ENCODE data around the gene SYT8.
A peak's percentile ranks its signal among the peaks of the same experiment; 100 is the strongest.

Gene SYT8

DNA sequence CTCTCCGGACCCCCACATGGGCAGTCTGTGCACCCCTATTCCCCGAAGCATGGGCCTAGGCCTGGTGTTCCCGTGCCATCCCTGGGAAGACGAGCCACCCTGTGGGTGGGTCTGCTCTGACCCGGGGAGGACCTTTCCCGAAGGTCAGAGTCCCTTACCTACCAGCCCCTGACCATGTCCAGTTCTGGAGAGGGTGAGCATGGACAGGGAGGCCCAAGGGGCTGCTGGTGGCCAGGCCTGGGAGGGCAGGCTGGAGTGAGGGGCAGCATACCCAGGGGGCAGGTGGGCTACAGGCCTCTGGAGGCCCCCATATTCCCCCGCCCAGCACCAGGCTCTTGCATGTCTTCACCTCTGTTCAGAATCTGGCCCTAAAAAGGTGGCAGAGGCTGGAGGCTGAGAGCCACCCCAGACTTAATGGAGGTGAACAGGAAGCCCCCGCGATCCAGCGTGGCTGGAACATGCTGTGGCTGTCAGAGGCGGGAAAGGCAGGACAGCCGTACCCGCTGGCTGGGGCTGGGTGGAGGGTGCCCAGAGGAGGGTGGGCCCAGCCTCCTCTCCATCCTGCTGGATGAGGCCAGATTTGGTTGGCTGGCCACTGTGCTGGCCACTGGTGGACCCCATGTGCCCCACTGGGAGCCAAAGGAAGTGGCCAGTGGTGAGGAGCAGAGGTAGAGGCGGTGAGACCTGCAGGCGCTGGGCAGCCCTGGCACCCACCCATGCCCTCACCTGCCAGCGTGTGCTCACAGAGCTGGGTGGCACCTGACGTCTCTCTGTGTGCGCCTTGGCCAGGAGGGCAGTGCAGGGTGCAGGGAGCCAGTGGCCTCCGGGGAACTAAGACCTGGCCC is 11.2 kb upstream of the SYT8 start:
- DNase-seq (ENCODE audit: low spot score), result no peak
- in situ Hi-C loops (cut with MboI; ENCODE audit: low sequenced_read_pairs, unreplicated experiment), result no loop called here
- TF ChIP-seq, protein P1, sequence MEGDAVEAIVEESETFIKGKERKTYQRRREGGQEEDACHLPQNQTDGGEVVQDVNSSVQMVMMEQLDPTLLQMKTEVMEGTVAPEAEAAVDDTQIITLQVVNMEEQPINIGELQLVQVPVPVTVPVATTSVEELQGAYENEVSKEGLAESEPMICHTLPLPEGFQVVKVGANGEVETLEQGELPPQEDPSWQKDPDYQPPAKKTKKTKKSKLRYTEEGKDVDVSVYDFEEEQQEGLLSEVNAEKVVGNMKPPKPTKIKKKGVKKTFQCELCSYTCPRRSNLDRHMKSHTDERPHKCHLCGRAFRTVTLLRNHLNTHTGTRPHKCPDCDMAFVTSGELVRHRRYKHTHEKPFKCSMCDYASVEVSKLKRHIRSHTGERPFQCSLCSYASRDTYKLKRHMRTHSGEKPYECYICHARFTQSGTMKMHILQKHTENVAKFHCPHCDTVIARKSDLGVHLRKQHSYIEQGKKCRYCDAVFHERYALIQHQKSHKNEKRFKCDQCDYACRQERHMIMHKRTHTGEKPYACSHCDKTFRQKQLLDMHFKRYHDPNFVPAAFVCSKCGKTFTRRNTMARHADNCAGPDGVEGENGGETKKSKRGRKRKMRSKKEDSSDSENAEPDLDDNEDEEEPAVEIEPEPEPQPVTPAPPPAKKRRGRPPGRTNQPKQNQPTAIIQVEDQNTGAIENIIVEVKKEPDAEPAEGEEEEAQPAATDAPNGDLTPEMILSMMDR (IDR thresholded peaks at IDR 0.05; ENCODE audit: borderline replicate concordance, control extremely low read depth, extremely low read depth, insufficient read depth, missing control alignments), result no peak

DNA sequence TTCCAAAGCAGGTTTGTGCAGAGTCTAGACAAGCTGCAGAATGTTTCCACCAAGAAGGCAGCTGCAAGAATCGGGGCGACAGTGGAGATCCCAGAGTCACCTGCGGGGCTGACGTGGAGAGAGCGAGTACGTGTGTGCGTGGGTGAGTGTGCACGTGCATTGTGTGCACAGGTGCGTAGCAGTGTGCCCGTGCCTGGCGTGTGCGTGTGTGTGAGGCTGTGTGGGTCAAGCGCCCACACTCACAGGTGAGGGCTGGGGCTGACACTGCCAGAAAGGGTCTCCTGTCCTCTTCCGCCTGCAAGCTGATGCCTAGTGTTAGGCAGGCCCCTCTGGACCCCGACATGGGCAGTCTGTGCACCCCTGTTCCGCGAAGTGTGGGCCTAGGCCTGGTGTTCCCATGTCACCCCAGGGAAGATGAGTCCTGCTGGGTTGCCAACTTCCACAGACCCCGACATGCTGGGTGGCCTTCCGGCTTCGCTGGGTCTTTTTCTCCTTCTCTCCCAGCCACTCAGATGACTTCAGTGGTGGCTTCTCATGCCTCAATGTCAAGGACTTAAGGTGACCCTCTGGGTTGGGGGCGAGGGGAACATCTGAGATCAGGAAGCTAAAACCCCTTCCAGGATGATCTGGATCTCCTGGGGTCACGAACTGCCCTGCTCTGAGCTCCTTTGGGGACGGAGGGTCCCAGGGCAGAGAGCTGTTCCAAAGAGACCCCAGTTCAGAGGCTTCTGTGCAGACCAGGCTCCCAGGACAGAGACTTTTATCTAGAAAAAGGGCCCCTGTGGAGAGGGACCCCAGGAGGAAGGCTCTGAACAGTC is 10.4 kb upstream of the SYT8 start:
- in situ Hi-C loops (cut with MboI; ENCODE audit: low sequenced_read_pairs, unreplicated experiment), result no loop called here
- TF ChIP-seq, protein P1 (IDR thresholded peaks at IDR 0.05; ENCODE audit: borderline replicate concordance, control extremely low read depth, extremely low read depth, insufficient read depth, missing control alignments), result no peak
- peak; percentile 27 for DNase-seq (ENCODE audit: low spot score)

DNA sequence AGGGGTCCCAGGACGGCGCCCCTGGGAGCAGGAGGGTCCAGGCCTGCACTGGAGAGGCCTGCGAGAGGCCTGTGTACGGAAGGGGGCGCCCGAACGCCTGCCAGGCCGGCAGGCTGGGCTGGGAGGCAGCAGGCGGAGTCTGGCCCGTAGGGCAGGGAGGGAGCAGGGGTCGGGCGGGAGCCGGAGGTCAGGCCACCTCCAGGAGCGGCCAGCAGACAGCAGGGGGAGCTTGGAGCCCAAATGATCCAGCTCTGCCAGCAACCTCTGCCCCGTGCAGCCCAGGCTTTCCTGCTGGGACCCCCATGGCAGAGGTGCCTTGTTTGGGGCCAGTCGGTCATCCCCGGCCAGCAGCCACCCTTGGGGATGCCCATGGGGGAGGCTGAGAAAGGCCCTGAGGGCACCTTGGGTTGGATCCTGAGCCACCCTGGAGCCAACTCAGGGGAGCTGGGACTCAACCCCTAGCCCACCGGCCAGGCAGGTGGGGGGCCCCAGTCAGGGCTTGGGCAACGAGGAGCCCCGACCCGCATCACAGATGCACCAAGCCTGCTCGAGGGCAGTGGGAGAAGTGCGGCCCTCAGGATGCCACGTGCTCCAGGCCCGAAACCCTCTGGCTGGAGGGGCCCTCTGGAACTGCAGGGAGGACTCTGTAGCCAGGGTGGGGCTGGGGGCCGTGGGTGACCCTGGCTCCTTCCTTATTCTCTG is 9.6 kb upstream of the SYT8 start:
- TF ChIP-seq, protein P1 (IDR thresholded peaks at IDR 0.05; ENCODE audit: borderline replicate concordance, control extremely low read depth, extremely low read depth, insufficient read depth, missing control alignments), result peak; percentile 67
- peak; percentile 79 for DNase-seq (ENCODE audit: low spot score)
- in situ Hi-C loops (cut with MboI; ENCODE audit: low sequenced_read_pairs, unreplicated experiment), result no loop called here

DNA sequence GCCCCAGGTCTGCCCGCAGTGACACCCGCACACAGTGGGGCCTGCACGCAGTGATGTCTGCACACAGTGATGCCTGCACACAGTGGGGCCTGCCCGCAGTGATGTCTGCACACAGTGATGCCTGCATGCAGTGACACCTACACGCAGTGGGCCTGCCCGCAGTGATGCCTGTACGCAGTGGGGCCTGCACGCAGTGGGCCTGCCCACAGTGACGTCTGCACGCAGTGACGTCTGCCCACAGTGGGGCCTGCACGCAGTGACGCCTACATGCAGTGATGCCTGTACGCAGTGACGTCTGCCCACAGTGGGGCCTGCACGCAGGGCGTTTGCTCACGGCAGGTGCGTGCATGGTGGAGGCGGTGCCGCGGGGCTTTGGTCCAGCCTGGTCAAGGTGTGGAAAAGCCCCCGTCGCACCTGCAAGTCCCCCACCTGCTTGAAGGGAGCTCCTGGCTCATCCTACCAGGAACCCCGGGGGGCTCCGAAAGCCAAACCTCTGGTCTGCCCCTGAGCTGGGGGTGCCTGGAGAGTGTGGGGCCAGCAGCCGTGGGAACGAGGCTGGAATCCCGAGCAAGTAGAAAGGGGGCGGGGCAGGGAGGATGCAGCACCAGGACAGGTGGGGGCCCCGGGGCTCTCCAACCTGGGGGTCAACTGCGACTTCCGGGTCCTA is 8.9 kb upstream of the SYT8 start:
- no peak for DNase-seq (ENCODE audit: low spot score)
- in situ Hi-C loops (cut with MboI; ENCODE audit: low sequenced_read_pairs, unreplicated experiment), result no loop called here
- TF ChIP-seq, protein P1 (IDR thresholded peaks at IDR 0.05; ENCODE audit: borderline replicate concordance, control extremely low read depth, extremely low read depth, insufficient read depth, missing control alignments), result no peak

DNA sequence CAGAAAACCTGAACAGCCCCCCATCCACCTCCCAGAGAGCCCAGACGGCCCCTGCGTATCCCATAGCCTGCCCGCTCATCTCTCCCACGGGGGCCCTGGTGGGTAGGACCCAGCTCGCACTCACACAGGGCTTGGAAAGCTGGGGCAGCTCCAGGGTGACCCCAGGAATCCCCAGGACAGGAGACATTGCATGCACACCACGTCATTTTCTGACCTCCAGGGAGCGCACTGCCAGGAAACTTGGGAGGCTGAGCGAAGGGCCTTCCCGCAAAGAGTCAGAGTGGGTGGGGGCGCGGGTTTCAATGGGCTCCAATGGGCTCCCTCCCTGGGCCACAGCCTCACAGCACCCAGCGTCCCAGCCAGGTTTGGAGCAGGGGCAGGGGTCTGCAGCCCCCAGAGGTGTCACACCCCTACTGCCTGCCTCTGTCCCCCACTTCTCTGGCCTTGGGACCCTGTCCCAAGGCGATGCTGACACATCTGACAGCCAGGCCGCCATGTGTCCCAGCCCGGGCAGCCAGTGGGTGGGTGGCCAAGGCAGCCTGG is 8.2 kb upstream of the SYT8 start:
- in situ Hi-C loops (cut with MboI; ENCODE audit: low sequenced_read_pairs, unreplicated experiment), result no loop called here
- peak; percentile 34 for DNase-seq (ENCODE audit: low spot score)
- TF ChIP-seq, protein P1 (IDR thresholded peaks at IDR 0.05; ENCODE audit: borderline replicate concordance, control extremely low read depth, extremely low read depth, insufficient read depth, missing control alignments), result no peak

Measured in GM13976 (cell line).